Mesothelial cell of epicardium (in vitro differentiated cells): Measurements from ENCODE around the gene CFAP119. TPM values are rescaled to one million over a fixed set of nuclear protein-coding genes. Genes with fewer than 3 reads are reported as not detected.

ENCODE experiments used
- DNase-seq, 2 experiments: peaks; one replicate each; pipeline ENCODE4 v3.0.0; 2021; ENCODE audit warnings: low spot score in 2 of 2; ENCODE audit not compliant: unreplicated experiment in 2 of 2
- H3K27ac Mint-ChIP-seq: 2 replicates; pipeline ENCODE4 v1.8.0; 2021; ENCODE audit warnings: mixed read lengths
- H3K27me3 Mint-ChIP-seq: 2 replicates; pipeline ENCODE4 v1.8.0; 2021; ENCODE audit warnings: low read depth, mixed read lengths
- H3K36me3 Mint-ChIP-seq: 2 replicates; pipeline ENCODE4 v1.8.0; 2021; ENCODE audit warnings: mixed read lengths
- H3K4me1 Mint-ChIP-seq: 2 replicates; pipeline ENCODE4 v1.8.0; 2021; ENCODE audit warnings: mixed read lengths
- H3K4me3 Mint-ChIP-seq: 2 replicates; pipeline ENCODE4 v1.8.0; 2021; ENCODE audit warnings: mild to moderate bottlenecking, moderate library complexity, mixed read lengths
- H3K9me3 Mint-ChIP-seq: 2 replicates; pipeline ENCODE4 v1.8.0; 2021; ENCODE audit warnings: mixed read lengths
- total RNA-seq: library from RNA; stranded (reverse); gene quantifications from 3 replicates; pipeline ENCODE4 v1.2.1, GENCODE V29; 2021
- TF ChIP-seq, protein P1 (sequence below): fragments of 200-600 bp; sonication (generic); IDR thresholded peaks from one replicate; pipeline ENCODE4 v1.5.0; 2021; ENCODE audit warnings: antibody characterized with exemption; ENCODE audit not compliant: unreplicated experiment

Gene CFAP119
- total RNA-seq, 1 donor from 2014 or later: 7.4 TPM

DNA sequence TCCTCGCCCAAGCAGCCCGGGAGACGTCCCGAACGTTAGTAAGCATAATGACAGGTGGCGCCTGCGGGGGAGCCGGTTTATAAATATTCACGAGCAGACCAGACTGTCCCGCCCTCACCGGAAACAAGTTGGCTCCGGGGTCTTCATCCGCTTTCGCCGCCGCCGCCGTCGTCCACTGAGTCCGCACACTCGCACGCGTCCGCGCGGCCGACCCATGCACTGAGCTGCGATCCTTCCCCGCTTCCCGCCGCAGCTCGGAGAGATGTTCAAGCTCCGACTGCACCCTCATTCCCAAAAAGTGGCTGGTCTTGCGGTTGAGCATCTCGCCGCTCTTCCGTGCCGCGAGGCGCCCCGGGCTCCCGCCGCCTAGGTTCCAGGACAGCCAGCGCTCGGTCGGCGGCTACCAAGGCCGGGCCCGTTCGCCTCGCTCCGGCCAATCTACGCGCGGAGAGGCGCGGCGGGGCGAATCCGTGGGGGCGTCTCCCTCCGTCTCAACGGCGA, 385 bp downstream of the CFAP119 start:
- peaks cover 13% of the 10 kb centered on the region for H3K36me3 Mint-ChIP-seq
- peak overlapping the region; percentile 91 for H3K4me3 Mint-ChIP-seq

DNA sequence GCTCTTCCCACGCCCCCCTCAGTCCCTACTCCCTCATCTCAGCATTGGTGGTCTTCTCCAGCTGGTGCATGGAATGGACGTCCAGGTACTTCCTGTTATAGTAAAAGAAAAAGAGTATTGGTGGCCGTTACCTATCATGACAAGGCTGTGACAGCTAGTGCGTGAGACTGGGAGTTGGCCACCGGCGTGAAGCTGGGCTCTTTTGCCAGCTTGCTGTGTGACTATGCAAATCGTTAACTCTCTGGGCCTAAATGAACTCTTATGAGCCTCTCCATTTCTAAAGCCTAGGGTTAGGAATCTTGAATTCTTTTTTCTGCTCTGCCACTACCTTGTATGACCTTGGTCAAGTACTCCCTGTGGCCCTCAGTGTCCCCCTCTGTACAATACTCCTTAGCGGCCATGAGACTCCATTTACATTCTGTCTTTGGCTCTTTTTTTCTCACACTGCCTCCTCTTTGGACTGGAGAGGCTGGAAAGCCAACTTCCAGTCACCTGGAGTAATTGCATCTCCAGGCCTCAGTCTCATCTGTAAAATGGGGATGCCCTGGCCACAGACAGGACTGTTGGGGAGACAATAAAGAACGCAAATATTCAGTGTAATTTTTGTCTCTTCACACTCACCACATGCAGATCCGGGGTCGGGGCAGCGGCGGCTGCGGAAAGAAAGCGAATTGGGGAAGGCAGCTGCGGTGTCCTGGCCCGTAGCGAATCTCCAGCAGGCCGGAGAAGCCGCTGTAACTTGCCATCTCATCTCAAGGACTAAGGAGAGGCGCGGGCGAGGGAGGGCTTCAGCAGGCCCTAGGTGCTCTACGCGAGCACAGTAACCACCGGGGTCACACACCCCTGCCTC, 1.1 kb downstream of the CFAP119 start:
- no peaks in the 10 kb centered on the region for H3K9me3 Mint-ChIP-seq
- H3K27ac Mint-ChIP-seq: peak overlapping the region; percentile 97
- H3K4me3 Mint-ChIP-seq: peak overlapping the region; percentile 91
- DNase-seq: no peak
- no peaks in the 10 kb centered on the region for H3K27me3 Mint-ChIP-seq
- TF ChIP-seq, protein P1, sequence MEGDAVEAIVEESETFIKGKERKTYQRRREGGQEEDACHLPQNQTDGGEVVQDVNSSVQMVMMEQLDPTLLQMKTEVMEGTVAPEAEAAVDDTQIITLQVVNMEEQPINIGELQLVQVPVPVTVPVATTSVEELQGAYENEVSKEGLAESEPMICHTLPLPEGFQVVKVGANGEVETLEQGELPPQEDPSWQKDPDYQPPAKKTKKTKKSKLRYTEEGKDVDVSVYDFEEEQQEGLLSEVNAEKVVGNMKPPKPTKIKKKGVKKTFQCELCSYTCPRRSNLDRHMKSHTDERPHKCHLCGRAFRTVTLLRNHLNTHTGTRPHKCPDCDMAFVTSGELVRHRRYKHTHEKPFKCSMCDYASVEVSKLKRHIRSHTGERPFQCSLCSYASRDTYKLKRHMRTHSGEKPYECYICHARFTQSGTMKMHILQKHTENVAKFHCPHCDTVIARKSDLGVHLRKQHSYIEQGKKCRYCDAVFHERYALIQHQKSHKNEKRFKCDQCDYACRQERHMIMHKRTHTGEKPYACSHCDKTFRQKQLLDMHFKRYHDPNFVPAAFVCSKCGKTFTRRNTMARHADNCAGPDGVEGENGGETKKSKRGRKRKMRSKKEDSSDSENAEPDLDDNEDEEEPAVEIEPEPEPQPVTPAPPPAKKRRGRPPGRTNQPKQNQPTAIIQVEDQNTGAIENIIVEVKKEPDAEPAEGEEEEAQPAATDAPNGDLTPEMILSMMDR: no peak
- peaks cover 22% of the 10 kb centered on the region for H3K4me1 Mint-ChIP-seq
- H3K36me3 Mint-ChIP-seq: peaks cover 13% of the 10 kb centered on the region

More for the DNA sequence above, 385 bp downstream of the CFAP119 start:
- Mint-ChIP-seq H3K27ac (peak overlapping the region; percentile 97), H3K9me3 (no peaks in the 10 kb centered on the region), H3K4me1 (peaks cover 22% of the 10 kb centered on the region), H3K27me3 (no peaks in the 10 kb centered on the region)
- peak in 1 of 2 experiments; percentile 47 for DNase-seq
- TF ChIP-seq, protein P1: no peak

DNA sequence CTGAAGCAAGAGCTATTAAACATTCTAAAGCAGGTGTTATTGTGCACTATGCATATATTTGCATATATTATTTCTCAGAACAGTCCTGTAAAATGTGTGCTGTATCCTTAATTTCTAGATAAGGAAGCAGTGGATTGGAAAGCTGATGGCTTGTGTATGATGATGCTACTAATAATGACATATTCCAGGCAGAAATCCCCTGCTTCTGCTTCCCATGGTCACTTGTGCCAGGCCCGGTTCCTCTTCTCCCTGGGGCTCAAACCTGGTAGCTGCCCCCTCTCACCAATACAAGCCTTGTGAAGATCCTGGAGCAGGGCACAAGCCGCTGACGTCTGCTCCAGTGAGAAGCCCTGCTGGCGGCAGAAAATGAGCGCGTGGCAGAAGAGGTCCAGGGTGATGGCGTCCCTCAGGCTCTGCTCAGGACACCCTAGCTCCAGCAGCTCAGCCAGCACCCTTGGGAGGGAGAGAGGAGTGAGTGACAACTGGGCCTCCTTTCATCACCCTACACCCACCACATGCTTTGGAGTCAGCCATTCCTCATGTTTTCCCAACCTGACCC, 1.8 kb downstream of the CFAP119 start:
- TF ChIP-seq, protein P1: no peak
- Mint-ChIP-seq H3K27ac (no peak overlapping the region), H3K4me3 (peak overlapping the region; percentile 91)

DNA sequence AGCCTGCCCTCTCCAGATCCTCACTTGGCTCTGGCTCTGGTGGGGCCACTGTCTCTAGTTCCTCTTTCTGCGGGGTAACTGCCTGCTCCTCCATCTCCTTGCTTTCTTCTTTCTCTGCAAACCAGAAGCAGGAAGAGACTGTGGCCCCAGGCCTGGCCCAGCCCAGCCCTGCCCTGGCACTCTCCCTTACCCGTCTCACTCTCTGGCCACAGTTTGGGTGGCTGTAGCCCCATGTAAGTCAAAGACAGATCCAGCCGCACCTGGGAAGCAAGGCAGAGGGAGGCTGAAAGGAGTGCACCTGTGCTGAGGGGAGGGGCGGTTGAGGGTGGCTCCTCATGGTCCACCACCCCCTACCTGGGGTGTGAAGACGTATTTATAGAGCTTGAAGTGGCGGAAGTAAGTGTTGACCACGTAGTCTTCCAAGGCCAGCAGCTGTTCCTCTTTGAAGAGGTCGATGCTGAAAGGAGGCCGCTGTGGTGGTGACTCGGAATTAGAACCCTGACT, 2.8 kb downstream of the CFAP119 start:
- Mint-ChIP-seq H3K27me3 (no peaks in the 10 kb centered on the region), H3K4me3 (no peak overlapping the region), H3K27ac (peak overlapping the region; percentile 64), H3K4me1 (peaks cover 22% of the 10 kb centered on the region), H3K36me3 (peaks cover 16% of the 10 kb centered on the region), H3K9me3 (no peaks in the 10 kb centered on the region)
- DNase-seq: no peak
- TF ChIP-seq, protein P1: no peak

More for the DNA sequence above, 1.8 kb downstream of the CFAP119 start:
- Mint-ChIP-seq H3K27me3 (no peaks in the 10 kb centered on the region), H3K36me3 (peaks cover 11% of the 10 kb centered on the region), H3K9me3 (no peaks in the 10 kb centered on the region), H3K4me1 (peaks cover 22% of the 10 kb centered on the region)
- DNase-seq: no peak

DNA sequence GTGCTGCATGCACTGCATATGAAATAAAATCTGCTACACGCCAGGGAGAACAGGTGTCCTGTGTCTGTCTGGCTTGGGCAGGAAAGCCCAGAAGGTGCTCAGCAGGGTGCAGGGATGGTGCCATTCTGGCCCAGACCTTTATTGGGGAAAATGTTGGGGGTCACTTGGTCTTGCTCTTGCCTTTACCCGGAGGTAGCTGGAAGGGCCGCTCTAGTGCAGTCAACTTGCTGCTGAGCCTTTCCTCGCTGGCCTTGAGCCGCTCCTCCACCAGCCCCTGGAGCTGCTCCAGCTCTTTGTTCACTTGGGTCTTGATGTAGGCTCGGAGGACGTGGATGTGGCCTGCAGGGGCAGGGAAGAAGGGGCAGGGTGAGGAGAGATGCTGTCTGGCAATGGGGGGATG, 4.5 kb downstream of the CFAP119 start:
- H3K27ac Mint-ChIP-seq: no peak overlapping the region
- H3K9me3 Mint-ChIP-seq: no peaks in the 10 kb centered on the region
- peaks cover 12% of the 10 kb centered on the region for H3K36me3 Mint-ChIP-seq
- TF ChIP-seq, protein P1: no peak
- H3K27me3 Mint-ChIP-seq: no peaks in the 10 kb centered on the region
- no peak for DNase-seq
- no peak overlapping the region for H3K4me3 Mint-ChIP-seq
- H3K4me1 Mint-ChIP-seq: peaks cover 9% of the 10 kb centered on the region
